Naive B cell (primary cell): Measurements from ENCODE around the gene RNF157. TPM values are rescaled to one million over a fixed set of nuclear protein-coding genes. Genes with fewer than 3 reads are reported as not detected.

Experiments used
- ATAC-seq, 2 donors: fragments of 150-1000 bp; cut with Tn5 transposase; 2 replicates each; pipeline ENCODE4 v1.10.0; 2021; ENCODE audit warnings: low read depth in 2 of 2, mild to moderate bottlenecking in 2 of 2, moderate library complexity in 2 of 2
- DNase-seq: peaks from one replicate; pipeline ENCODE4 v3.0.0; 2022
- H3K27ac Mint-ChIP-seq, 6 donors: one replicate each; pipeline ENCODE4 v1.8.0; 2020 to 2022; ENCODE audit warnings: mild to moderate bottlenecking in 6 of 6, mixed read lengths in 6 of 6, moderate library complexity in 5 of 6, inconsistent platforms in 2 of 6
- H3K27me3 Mint-ChIP-seq, 3 donors: one replicate each; pipeline ENCODE4 v1.8.0; 2021 to 2022; ENCODE audit warnings: mixed read lengths in 3 of 3, mild to moderate bottlenecking in 1 of 3
- H3K36me3 Mint-ChIP-seq, 2 donors: one replicate each; pipeline ENCODE4 v1.8.0; 2020 to 2022; ENCODE audit warnings: mixed read lengths in 2 of 2, inconsistent platforms in 1 of 2, mild to moderate bottlenecking in 1 of 2
- H3K4me1 Mint-ChIP-seq, 3 donors: one replicate each; pipeline ENCODE4 v1.8.0; 2020 to 2022; ENCODE audit warnings: mixed read lengths in 3 of 3, inconsistent platforms in 1 of 3, mild to moderate bottlenecking in 1 of 3, moderate library complexity in 1 of 3
- H3K4me3 Mint-ChIP-seq, 8 donors: one replicate each; pipeline ENCODE4 v1.8.0; 2020 to 2022; ENCODE audit warnings: mild to moderate bottlenecking in 8 of 8, mixed read lengths in 8 of 8, moderate library complexity in 8 of 8, inconsistent platforms in 2 of 8
- H3K9me3 Mint-ChIP-seq, 7 donors: one replicate each; pipeline ENCODE4 v1.8.0; 2020 to 2022; ENCODE audit warnings: mixed read lengths in 7 of 7, mild to moderate bottlenecking in 5 of 7, inconsistent platforms in 2 of 7, moderate library complexity in 1 of 7
- polyA plus RNA-seq, 6 donors: library from polyadenylated mRNA; unstranded; fragments of 300-500 nt; fragmentation: Illumina TruSeq; gene quantifications; one replicate each; pipeline ENCODE4 v1.2.3, GENCODE V29; 2021; ENCODE audit warnings: low read depth in 6 of 6

RNF157 gene
- polyA plus RNA-seq, 6 donors from 2014 or later: 0.09 to 0.71 (median 0.22) TPM; not detected in 1

DNA sequence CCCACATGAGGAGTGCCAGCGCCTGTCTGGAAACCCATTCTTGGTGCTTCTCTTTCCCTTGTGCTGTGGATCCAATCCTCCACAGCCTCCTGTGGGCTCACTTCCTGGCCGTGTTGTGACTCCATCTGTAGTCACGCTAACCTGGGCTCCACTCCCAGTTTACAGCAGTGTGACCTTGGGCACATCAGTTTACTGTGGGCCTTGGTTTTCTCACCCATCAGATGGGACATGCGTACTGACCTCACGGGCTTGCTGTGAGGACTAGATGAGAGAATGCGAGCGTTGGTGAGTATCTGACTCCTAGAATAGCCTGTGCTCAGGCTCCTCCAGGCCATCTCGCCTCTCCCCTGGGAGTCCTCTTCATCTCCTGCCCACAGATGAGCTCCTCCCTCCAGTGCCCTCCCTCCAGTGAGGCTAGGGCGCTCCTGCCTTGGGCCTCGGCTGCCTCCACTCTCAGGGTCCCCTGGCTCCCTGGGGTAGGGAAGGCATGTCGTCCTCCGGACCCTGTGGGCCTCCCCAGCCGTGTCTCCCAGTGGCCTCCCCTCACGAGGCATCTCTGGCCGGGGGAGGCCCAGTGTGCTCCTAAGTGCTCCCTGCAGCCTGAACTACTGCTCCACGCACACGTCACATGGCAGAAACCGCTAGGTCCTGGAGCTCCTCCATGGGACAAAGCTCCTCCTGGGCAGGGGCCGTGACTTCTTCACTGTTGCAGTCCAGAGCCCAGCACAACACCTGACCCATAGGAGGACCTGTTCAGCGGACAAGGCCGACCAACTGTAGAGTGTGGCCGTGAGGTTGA, 94.0 kb downstream of the RNF157 start:
- Mint-ChIP-seq H3K9me3 (peaks cover 0 to 1% (median 0%) of the 10 kb centered on the region in 7 donors), H3K4me3 (peak overlapping the region; percentile 65 to 93 (median 76)), H3K27ac (peak overlapping the region; percentile 1 to 96 (median 92)), H3K36me3 (no peaks in the 10 kb centered on the region), H3K4me1 (peaks cover 39 to 63% (median 60%) of the 10 kb centered on the region in 3 donors), H3K27me3 (no peaks in the 10 kb centered on the region)
- no peak for DNase-seq
- ATAC-seq: no peak

DNA sequence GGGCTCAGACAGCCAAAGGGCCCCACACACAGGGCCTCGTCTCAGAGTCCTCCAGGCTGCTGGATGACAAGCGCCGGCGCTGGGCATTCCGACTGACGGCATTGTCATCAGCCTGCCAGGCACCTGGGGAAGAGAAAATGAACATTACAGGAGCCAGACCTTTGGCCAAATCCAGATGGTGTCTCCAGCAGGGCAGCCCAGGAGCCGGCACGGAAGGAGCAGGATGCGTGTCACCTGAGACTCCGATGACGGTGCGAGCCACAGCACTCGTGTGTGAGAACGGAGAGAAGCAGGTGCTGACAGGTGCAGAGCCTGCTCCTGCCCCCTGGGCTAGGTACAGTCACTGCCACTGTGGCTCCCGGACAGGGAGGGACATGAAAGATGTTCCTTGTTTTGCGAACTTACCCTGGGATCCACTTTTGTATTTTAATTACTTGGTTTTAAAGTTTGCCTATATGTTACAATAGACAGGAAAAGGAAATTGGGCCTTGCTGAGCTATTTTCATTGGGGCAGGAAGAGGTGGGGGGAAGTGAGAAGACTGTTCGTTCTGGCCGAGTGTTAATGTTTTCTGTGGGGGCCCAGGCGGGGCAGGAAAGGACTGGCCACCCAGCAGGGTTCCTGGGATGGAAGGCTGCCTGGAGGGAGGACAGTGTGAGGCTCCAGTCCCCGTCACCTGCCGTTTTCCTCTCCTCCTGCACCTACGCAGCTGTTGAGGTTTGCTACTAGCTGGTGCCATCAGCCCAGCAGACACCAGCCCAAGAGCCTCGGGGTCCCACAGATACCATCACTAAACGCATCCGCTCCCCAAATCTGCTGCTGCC, 94.9 kb downstream of the RNF157 start:
- Mint-ChIP-seq H3K4me1 (peaks cover 43 to 69% (median 65%) of the 10 kb centered on the region in 3 donors), H3K27ac (peak overlapping the region; percentile 39 to 96 (median 92)), H3K4me3 (peak overlapping the region; percentile 65 to 93 (median 76)), H3K36me3 (no peaks in the 10 kb centered on the region), H3K27me3 (peaks cover 0 to 3% (median 0%) of the 10 kb centered on the region in 3 donors), H3K9me3 (peaks cover 0 to 1% (median 0%) of the 10 kb centered on the region in 7 donors)
- ATAC-seq: peak; percentile 45 to 51
- DNase-seq: peak; percentile 59

DNA sequence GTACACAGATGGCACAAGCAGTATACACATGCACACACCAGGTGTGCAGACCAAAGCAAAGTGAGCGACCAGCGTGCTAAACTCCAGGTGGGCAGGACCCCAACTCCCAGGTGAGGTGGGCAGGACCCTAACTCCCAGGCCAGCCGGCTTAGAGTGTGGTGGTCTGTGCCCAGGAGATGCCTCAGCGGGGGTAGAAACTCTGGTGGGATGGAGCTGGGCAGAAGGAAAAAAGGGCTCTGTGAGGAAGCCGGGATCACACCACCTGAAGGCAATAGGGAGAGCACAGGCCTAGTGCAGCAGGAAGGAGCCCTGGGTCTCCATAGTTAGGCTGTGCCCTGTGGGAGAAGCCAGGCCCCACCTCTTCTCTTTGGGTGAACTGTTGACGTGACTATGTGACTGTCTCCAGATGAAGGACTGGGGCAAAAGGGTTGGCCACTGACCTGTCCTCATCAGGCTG, 97.7 kb downstream of the RNF157 start:
- DNase-seq (no peak), ATAC-seq (no peak)
- H3K4me1 Mint-ChIP-seq: peaks cover 49 to 69% (median 67%) of the 10 kb centered on the region in 3 donors

GRCh38 chr17:76142039-76142584, 98.2 kb downstream of the RNF157 start:
- no peaks in the 10 kb centered on the region for H3K9me3 Mint-ChIP-seq
- no peak for ATAC-seq
- H3K27ac Mint-ChIP-seq: peak overlapping the region in 3 of 6 donors; percentile 78 to 86 (median 80)
- peak overlapping the region; percentile 79 to 92 (median 86) for H3K4me3 Mint-ChIP-seq
- no peaks in the 10 kb centered on the region for H3K36me3 Mint-ChIP-seq
- no peak for DNase-seq
- H3K4me1 Mint-ChIP-seq: peaks cover 49 to 64% (median 62%) of the 10 kb centered on the region in 3 donors
- H3K27me3 Mint-ChIP-seq: peaks cover 0 to 27% (median 14%) of the 10 kb centered on the region in 3 donors

More for the DNA sequence above, 97.7 kb downstream of the RNF157 start:
- H3K27me3 Mint-ChIP-seq: peaks cover 0 to 27% (median 14%) of the 10 kb centered on the region in 3 donors
- peak overlapping the region in 7 of 8 donors; percentile 9 to 92 (median 86) for H3K4me3 Mint-ChIP-seq
- no peaks in the 10 kb centered on the region for H3K9me3 Mint-ChIP-seq
- peak overlapping the region in 4 of 6 donors; percentile 47 to 80 (median 71) for H3K27ac Mint-ChIP-seq
- no peaks in the 10 kb centered on the region for H3K36me3 Mint-ChIP-seq

- ATAC-seq (peak; percentile 83 to 85), DNase-seq (peak; percentile 87)
- Mint-ChIP-seq H3K4me1 (peaks cover 47 to 57% (median 56%) of the 10 kb centered on the region in 3 donors), H3K9me3 (no peaks in the 10 kb centered on the region), H3K4me3 (peak within 1 kb of the TSS; percentile 79 to 92 (median 86)), H3K27me3 (peaks cover 0 to 27% (median 14%) of the 10 kb centered on the region in 3 donors), H3K36me3 (no peaks in the 10 kb centered on the region), H3K27ac (peak within 1 kb of the TSS; percentile 69 to 93 (median 80))
Observed at GRCh38 chr17:76141212-76142038, 98.9 kb downstream of the RNF157 start, which contains the start of gene FOXJ1. Gene FOXJ1, minus strand, starts transcription at chr17:76141245. Its CDS starts 850 bp downstream, at chr17:76140395.

DNA sequence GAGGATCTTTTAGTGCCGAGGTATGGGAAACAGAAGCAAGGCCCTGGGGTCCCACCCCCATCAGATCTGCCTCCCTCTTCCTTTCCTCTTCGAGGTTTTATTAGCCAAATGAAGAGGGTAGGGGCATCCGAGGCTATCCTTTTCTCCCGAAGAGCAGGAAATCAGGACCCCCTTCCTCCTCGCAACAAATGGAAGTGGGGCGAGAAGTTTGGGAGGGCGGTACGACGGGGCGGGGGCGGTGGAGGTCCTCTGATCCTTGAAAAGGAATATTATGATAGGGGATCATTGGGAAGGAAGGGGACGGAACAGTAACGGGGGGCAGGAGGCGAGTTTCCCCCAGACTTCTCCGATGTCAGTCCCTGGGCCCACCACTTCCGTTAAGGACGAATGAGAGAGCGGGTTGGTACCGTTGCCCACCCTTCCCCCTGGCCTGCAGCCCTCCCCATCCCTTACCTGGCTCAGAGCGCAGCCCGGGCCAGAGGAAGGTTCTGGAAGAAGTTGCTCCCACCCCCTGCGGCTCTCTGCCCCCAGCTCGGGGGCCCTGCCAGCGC, 99.6 kb downstream of the RNF157 start:
- peak overlapping the region; percentile 79 to 92 (median 86) for H3K4me3 Mint-ChIP-seq
- no peak for DNase-seq
- no peak for ATAC-seq
- H3K27me3 Mint-ChIP-seq: peaks cover 0 to 27% (median 14%) of the 10 kb centered on the region in 3 donors
- no peaks in the 10 kb centered on the region for H3K36me3 Mint-ChIP-seq
- H3K27ac Mint-ChIP-seq: peak overlapping the region in 5 of 6 donors; percentile 69 to 93 (median 81)
- no peaks in the 10 kb centered on the region for H3K9me3 Mint-ChIP-seq
- H3K4me1 Mint-ChIP-seq: peaks cover 40 to 50% (median 49%) of the 10 kb centered on the region in 3 donors

- peak overlapping the region; percentile 79 to 92 (median 84) for H3K4me3 Mint-ChIP-seq
- ATAC-seq (peak; percentile 50 to 52), DNase-seq (peak; percentile 48)
- H3K4me1 Mint-ChIP-seq: peaks cover 37 to 43% (median 42%) of the 10 kb centered on the region in 3 donors
- H3K9me3 Mint-ChIP-seq: no peaks in the 10 kb centered on the region
- no peaks in the 10 kb centered on the region for H3K36me3 Mint-ChIP-seq
- H3K27me3 Mint-ChIP-seq: peaks cover 0 to 27% (median 14%) of the 10 kb centered on the region in 3 donors
- H3K27ac Mint-ChIP-seq: peak overlapping the region in 4 of 6 donors; percentile 69 to 87 (median 80)
Observed at GRCh38 chr17:76139801-76140660, 100.3 kb downstream of the RNF157 start.

DNA sequence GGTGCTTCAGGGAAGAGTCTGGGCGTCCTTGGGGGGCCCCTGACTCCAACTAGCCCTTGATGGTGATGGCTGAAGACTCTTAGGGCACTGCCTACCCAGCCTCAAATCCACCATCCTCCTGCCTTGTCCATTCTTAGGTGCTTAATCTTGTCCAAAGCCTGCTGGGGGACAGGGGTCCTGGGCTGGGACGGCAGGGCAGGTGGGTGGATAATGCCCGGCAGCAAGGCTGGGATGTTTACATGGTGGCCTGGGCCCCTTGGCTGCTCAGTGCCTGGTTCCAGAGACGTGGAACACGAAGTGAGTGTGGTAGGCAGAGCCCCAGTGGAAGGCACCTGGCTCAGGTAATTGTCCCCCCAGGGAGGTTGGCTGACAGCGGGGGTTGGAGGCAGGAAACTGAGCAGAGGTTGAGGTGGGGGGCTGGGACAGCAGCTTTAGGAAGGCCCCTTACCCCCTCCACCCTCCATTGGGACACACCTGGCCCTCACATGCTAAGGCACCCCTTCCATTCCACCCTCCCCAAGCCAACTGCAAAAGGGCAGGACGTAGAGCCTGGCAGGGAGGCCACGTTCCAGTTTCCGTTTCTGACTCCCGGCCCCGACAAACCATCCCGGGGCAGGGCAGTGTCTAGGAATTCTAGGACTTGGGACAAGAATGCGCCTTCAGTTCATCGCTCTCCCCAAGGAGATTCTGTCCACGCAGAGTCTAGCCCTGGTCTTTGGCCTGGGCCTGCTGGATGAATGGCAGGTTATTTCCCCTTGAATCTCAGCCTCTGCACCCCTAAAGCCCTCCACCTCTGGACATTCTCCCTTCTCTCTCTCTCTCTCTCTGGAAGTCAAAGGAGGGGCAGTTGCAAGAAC, 101.2 kb downstream of the RNF157 start:
- DNase-seq (no peak), ATAC-seq (no peak)
- H3K36me3 Mint-ChIP-seq: no peaks in the 10 kb centered on the region
- peak overlapping the region in 3 of 6 donors; percentile 21 to 87 (median 60) for H3K27ac Mint-ChIP-seq
- H3K27me3 Mint-ChIP-seq: peaks cover 0 to 27% (median 14%) of the 10 kb centered on the region in 3 donors
- peaks cover 32 to 37% (median 36%) of the 10 kb centered on the region in 3 donors for H3K4me1 Mint-ChIP-seq
- H3K9me3 Mint-ChIP-seq: no peaks in the 10 kb centered on the region
- H3K4me3 Mint-ChIP-seq: peak overlapping the region in 7 of 8 donors; percentile 9 to 88 (median 65)

DNA sequence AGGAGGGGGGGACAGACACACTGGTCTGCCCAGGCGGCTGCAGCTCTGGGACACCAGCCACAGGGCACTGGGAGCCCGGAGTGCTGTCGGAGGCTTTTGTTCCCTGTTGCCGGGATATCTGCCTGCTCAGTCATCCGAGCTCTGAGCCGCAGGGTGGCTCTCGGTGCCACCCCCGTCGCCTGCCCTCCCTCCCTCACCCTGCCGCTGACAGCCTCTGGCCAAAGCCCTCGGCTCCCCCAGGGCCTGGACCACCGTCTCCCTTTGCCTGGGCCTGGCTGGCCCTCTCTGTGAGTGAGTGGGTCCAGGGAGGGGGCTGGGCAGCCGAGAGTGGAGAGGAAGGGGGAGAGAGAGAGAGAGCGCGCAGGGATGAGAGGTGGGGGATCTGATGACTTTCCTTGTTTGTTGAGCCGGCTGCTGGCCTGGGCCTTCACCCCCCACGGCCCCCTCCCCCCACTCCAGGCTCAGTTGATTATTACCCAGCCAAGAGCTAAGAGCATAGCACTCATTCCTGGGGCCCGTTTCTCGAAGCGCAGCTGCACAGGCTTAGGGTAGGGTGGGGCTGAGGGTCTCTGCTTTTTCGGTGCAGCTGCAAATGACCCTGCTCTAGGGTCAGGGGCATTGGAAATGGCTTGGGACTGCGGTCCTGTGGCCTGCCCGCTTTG, 101.9 kb downstream of the RNF157 start:
- peaks cover 0 to 27% (median 18%) of the 10 kb centered on the region in 3 donors for H3K27me3 Mint-ChIP-seq
- peaks cover 29 to 34% (median 33%) of the 10 kb centered on the region in 3 donors for H3K4me1 Mint-ChIP-seq
- H3K9me3 Mint-ChIP-seq: no peaks in the 10 kb centered on the region
- no peak for DNase-seq
- no peaks in the 10 kb centered on the region for H3K36me3 Mint-ChIP-seq
- no peak overlapping the region for H3K27ac Mint-ChIP-seq
- H3K4me3 Mint-ChIP-seq: no peak overlapping the region
- ATAC-seq: no peak
